ENCODE data around the gene IFT25.
A peak's percentile ranks its signal among the peaks of the same experiment; 100 is the strongest.
"Not testable (repeated sequence)": the region's sequence is repeated elsewhere in the genome, so short reads cannot be mapped to it uniquely, and the experiment has no call there.

The IFT25 gene

GRCh38 chr1:53945433-53946251 is at the start of gene IFT25:
Gene IFT25, minus strand, starts transcription at chr1:53945699. Its CDS starts 5,617 bp downstream, at chr1:53940082.
- DNase-seq, result peak; percentile 78

- DNase-seq, result not testable (repeated sequence)
Measured at GRCh38 chr1:53994516-53994915, 49.0 kb upstream of the IFT25 start.

GRCh38 chr1:53992085-53992874 is 46.8 kb upstream of the IFT25 start:
- no peak for DNase-seq

- no peak for DNase-seq
Measured at GRCh38 chr1:53987880-53988279, 42.4 kb upstream of the IFT25 start.

GRCh38 chr1:53986458-53986857 is 41.0 kb upstream of the IFT25 start:
- DNase-seq, result no peak

- DNase-seq, result no peak
Measured at GRCh38 chr1:53984726-53985125, 39.2 kb upstream of the IFT25 start.

- DNase-seq, result no peak
Measured at GRCh38 chr1:53982763-53983104, 37.2 kb upstream of the IFT25 start.

GRCh38 chr1:53982034-53982762 is 36.7 kb upstream of the IFT25 start:
- no peak for DNase-seq

GRCh38 chr1:53981220-53981619 is 35.7 kb upstream of the IFT25 start:
- no peak for DNase-seq

GRCh38 chr1:53979712-53980450 is 34.4 kb upstream of the IFT25 start:
- no peak for DNase-seq

- DNase-seq, result no peak
Measured at GRCh38 chr1:53975861-53976260, 30.4 kb upstream of the IFT25 start.

GRCh38 chr1:53971718-53972117 is 26.2 kb upstream of the IFT25 start:
- DNase-seq, result no peak

- DNase-seq, result not testable (repeated sequence)
Measured at GRCh38 chr1:53969323-53969722, 23.8 kb upstream of the IFT25 start.

- no peak for DNase-seq
Measured at GRCh38 chr1:53968125-53968513, 22.6 kb upstream of the IFT25 start.

GRCh38 chr1:53967409-53968124 is 22.1 kb upstream of the IFT25 start:
- no peak for DNase-seq

GRCh38 chr1:53966794-53967193 is 21.3 kb upstream of the IFT25 start:
- DNase-seq, result no peak

GRCh38 chr1:53964109-53964508 is 18.6 kb upstream of the IFT25 start:
- no peak for DNase-seq

- no peak for DNase-seq
Measured at GRCh38 chr1:53963460-53963859, 18.0 kb upstream of the IFT25 start.

GRCh38 chr1:53962395-53962794 is 16.9 kb upstream of the IFT25 start:
- DNase-seq, result no peak

GRCh38 chr1:53959664-53960250 is 14.3 kb upstream of the IFT25 start:
- DNase-seq, result no peak

GRCh38 chr1:53957194-53957818 is 11.8 kb upstream of the IFT25 start:
- DNase-seq, result no peak
